DOHH2 (cell line): Measurements from ENCODE around the gene NELFCD.

ENCODE experiments used
- CTCF ChIP-seq: fragments of 200-600 bp; sonication (generic); IDR thresholded peaks from one replicate; pipeline ENCODE4 v1.5.1; 2014; ENCODE audit warnings: antibody characterized with exemption, mild to moderate bottlenecking, low read depth, low read length; ENCODE audit not compliant: poor library complexity, severe bottlenecking
- EZH2phosphoT487 ChIP-seq: fragments of 200-600 bp; sonication (generic); IDR thresholded peaks from 2 replicates; pipeline ENCODE4 v1.6.1; 2017; ENCODE audit warnings: borderline replicate concordance, mild to moderate bottlenecking, antibody characterized with exemption, low read length, moderate library complexity, mixed read lengths

GRCh38 chr20:59044295-59044694 is 63.2 kb downstream of the NELFCD start:
- no peak for TF ChIP-seq CTCF
- TF ChIP-seq EZH2phosphoT487, result no peak
